GM19238 (cell line): ENCODE data around the gene CCR1.

Source experiments
- DNase-seq: peaks from one replicate; pipeline ENCODE4 v3.0.0; 2011; ENCODE audit warnings: low spot score; ENCODE audit not compliant: insufficient read length

Gene CCR1

GRCh38 chr3:46208167-46208704, at the start of gene CCR1:
TSS of gene CCR1 (minus strand) at chr3:46208313. CDS start at chr3:46204313, 4,000 bp downstream.
- no peak for DNase-seq

GRCh38 chr3:46252980-46253379, 44.9 kb upstream of the CCR1 start:
- DNase-seq = no peak

DNA sequence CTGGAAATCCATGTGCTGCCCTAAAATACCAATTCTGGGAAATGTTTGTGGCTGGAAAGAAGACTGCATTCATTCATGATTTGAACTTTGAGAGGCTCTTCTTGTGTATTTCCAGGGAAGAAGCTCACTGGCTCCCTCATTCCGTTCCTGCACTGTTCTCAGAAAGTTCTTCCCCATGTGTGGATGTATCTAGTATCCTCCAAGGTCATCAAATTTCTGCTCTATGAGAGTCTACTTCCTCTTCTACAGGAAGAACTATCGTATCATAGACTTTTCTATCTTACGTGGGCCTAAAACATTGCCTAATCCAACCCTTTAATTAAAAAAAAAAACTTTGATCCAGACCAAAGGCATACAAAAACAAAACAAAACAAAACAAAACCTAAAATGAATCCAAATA, 37.0 kb upstream of the CCR1 start:
- no peak for DNase-seq

GRCh38 chr3:46243560-46243959, 35.4 kb upstream of the CCR1 start:
- DNase-seq = no peak

DNA sequence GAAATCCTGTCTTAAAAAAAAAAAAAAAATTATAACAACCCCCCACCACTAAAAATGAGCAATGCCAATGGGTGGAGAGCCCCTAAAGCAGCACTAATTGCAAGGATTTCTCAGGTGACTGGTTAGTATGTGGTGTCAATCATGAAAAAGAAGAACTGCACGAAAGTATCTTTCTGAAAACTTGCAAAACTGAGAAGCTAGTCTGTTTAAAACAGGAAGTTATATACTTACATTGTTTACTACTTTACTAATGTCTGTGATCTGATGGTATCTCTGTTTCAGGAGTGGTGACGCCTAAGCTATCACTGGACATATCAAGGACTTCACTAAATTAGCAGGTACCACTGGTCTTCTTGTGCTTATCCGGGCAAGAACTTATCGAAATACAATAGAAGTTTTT, 34.0 kb upstream of the CCR1 start, which contains the start of gene CCR3:
Gene CCR3, plus strand, starts transcription at position 341 of the 400 bp plus-strand sequence. CDS start 22,699 bp downstream, outside the sequence.
- DNase-seq = no peak

GRCh38 chr3:46239952-46240351, 31.8 kb upstream of the CCR1 start:
- no peak for DNase-seq

- no peak for DNase-seq
Observed at GRCh38 chr3:46239301-46239938, 31.3 kb upstream of the CCR1 start.

- DNase-seq = no peak
Observed at GRCh38 chr3:46238386-46238785, 30.3 kb upstream of the CCR1 start.

GRCh38 chr3:46236294-46237054, 28.4 kb upstream of the CCR1 start:
- no peak for DNase-seq

DNA sequence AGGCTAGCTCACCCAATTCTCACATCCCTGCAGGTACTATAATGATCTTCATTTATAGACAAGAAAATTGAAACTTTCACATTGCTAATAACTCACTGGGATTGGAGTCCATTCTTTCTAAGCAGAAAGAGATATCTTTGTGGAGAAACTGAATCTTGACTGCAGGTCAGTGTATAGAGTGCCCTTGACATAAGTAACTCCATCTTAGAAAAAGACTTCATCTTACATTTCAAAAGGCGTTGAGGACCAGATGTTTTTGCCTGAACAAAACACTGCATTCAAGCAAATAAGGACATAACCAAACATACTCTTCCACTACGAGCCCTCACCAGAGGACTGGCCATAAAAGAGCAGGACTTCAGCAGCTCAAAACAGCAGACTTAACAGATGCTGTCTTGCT, 27.3 kb upstream of the CCR1 start:
- no peak for DNase-seq

- DNase-seq = no peak
Observed at GRCh38 chr3:46233194-46233593, 25.1 kb upstream of the CCR1 start.

- DNase-seq = no peak
Observed at GRCh38 chr3:46231323-46231722, 23.2 kb upstream of the CCR1 start.

- DNase-seq = no peak
Observed at GRCh38 chr3:46228260-46229242, 20.4 kb upstream of the CCR1 start.

- no peak for DNase-seq
Observed at GRCh38 chr3:46222435-46223161, 14.5 kb upstream of the CCR1 start.

GRCh38 chr3:46221938-46222337, 13.8 kb upstream of the CCR1 start:
- no peak for DNase-seq

DNA sequence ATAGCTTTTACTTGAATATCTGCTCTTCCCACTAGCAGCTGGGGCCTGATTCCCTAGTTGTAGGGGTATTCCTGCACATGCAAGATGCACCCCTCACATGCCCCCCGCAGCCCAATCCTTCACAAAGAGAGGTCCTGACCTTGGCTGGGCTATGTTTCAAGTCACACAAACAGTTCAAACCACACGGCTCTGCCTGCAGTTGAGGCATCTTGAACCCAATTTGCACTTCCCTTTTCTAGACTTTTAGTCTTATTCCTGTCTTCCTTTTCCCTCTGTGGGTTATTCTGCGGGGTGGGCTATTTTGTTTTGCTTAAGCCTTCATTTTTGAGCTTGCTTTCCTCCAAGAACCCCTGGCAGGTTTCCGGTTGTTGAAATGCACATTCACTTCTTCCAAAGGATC, 13.3 kb upstream of the CCR1 start:
- DNase-seq = no peak

- DNase-seq = no peak
Observed at GRCh38 chr3:46218196-46218709, 10.1 kb upstream of the CCR1 start.

DNA sequence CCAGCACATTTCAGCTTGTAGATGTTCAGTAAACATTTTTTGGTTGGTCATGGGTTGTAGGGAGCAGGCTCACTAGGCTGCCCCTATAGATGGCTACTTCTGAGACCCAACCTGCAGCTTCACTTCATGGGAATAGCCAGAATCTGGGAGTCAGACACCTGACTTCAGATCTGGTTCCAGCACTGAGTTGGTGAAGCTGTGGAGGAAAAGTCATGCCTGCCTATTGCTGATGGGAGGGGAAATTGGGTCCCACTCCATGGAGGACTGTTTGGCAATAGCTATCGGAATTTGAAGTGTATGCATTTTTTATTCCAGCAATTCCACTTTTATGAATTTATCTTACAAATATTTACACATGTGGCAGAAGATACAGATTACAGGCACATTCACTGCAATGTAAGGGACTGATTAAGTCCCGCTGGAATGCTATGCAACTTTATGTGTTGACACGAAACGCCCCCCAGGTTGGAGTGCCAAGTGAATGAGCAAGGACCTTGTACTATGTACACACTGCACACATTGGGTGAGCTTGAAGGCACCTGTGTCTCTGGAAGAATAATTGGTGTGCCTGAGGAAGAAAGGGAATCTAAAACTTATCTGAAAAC, 7.8 kb upstream of the CCR1 start:
- DNase-seq = no peak

GRCh38 chr3:46214751-46215352, 6.7 kb upstream of the CCR1 start:
- no peak for DNase-seq

DNA sequence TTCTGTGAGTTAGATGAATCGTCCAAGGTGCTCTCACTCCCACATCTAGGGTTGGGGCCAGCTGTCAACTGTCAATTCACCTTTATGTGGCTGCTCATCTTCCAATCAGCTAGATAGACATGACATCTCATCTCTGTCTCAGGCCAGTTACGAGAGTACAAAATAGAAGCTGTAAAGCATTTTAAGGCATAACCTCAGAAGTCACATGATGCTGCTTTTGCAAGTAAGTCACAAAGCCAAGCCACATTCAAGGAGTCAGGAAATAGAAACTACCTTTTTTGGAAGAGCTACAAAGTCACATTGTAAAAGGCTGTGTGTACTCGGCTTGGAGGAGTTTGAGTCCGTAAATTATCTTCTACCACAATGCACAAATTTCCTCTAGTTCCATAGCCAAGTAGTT, 5.1 kb upstream of the CCR1 start:
- DNase-seq = no peak
